ENCODE measurements around the gene ELMOD3.
"Not testable (repeated sequence)": the region's sequence is repeated elsewhere in the genome, so short reads cannot be mapped to it uniquely, and the experiment has no call there.

- TF ChIP-seq EP300 (IDR thresholded peaks at IDR 0.05); CTCF (IDR thresholded peaks at IDR 0.05); POLR2A (IDR thresholded peaks at IDR 0.05; ENCODE audit: low read depth): not testable (repeated sequence)
These were observed 59.8 kb downstream of the ELMOD3 start for GRCh38 chr2:85414421-85414759.
